AG09309 (cell line): Measurements from ENCODE around the gene PIGS.
A peak's percentile ranks its signal among the peaks of the same experiment; 100 is the strongest.
"Not testable (repeated sequence)": the region's sequence is repeated elsewhere in the genome, so short reads cannot be mapped to it uniquely, and the experiment has no call there.

Experiments used
- DNase-seq: peaks from one replicate; pipeline ENCODE4 v3.0.0-alpha.2; 2010; ENCODE audit warnings: low read depth
- H3K4me3 ChIP-seq: 2 replicates; pipeline ENCODE4 v1.5.1; 2011; ENCODE audit warnings: mild to moderate bottlenecking, low read depth, low read length, moderate library complexity; ENCODE audit not compliant: control insufficient read depth
- TF ChIP-seq, protein P1 (sequence below): IDR thresholded peaks from 2 replicates; pipeline ENCODE4 v1.5.1; 2011; ENCODE audit warnings: mild to moderate bottlenecking, low read depth, low read length, inconsistent platforms; ENCODE audit not compliant: insufficient read depth, control insufficient read depth; ENCODE audit errors: missing control alignments

PIGS gene

DNA sequence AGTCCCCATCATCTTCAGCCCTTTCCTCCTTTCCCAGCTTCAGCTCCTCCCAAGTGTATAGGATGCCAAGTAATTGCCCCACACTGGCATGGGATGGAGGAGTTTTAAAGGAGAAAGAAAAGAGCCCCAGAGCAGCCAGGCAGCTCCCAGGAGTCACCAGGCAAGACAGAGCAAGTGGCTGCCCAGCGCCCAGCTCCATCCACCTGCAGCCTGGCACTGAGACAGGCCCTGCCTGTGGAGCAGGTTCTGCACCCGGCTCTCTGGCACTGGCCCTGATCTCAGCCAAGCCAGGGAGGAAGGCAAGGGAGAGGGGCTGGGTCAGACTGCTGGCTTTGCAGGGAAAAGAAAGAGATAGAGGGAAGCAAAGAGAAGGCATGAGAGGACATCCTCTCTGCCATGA, 43.5 kb downstream of the PIGS start:
- H3K4me3 ChIP-seq: no peak overlapping the region
- no peak for DNase-seq
- TF ChIP-seq, protein P1, sequence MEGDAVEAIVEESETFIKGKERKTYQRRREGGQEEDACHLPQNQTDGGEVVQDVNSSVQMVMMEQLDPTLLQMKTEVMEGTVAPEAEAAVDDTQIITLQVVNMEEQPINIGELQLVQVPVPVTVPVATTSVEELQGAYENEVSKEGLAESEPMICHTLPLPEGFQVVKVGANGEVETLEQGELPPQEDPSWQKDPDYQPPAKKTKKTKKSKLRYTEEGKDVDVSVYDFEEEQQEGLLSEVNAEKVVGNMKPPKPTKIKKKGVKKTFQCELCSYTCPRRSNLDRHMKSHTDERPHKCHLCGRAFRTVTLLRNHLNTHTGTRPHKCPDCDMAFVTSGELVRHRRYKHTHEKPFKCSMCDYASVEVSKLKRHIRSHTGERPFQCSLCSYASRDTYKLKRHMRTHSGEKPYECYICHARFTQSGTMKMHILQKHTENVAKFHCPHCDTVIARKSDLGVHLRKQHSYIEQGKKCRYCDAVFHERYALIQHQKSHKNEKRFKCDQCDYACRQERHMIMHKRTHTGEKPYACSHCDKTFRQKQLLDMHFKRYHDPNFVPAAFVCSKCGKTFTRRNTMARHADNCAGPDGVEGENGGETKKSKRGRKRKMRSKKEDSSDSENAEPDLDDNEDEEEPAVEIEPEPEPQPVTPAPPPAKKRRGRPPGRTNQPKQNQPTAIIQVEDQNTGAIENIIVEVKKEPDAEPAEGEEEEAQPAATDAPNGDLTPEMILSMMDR: no peak

DNA sequence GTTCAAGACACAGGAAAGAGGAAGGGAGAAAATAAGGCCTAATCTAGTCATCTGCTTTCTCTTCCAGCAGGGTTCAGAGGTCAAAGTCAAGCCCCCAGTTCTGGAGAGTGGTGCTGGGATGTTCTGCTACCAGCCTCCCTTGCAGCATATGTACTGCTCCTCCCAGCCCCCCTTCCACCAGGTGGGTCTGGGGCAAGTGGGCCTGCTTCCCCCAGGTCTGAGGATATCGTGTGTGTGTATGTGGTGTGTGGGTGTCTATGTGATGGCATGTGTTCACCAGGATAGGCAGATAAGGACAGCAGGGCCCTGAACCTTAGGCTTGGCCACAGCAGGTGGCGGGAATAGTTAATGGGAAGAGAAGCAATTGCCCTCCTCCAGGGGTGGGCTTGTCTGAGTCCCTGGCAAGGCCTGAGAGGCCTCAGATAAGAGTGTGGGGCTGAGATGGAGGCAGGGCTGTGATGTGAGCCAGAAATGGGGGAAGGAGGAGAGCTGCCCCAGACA, 44.1 kb downstream of the PIGS start:
- no peak overlapping the region for H3K4me3 ChIP-seq
- TF ChIP-seq, protein P1: no peak
- no peak for DNase-seq

DNA sequence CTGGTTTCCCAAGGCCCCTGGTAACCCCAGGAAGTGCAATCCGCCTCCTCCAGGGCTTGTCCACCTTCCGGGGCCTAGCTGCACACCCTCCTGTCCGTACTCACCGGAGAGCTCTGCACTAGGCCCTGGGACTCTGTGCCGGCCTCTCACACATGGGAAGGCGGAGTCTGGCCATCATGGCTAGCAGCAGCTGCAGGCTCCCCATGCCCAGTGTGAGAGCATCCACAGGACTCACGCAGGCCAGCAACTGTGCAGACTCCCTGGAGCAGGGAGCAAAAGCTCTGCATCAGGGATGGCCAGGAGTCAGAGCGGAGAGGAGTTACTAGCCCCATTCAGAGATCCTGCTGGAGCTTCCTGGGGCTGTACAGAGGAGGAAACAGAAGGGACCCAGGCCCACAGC, 44.9 kb downstream of the PIGS start:
- DNase-seq: no peak
- no peak overlapping the region for H3K4me3 ChIP-seq
- TF ChIP-seq, protein P1: no peak

DNA sequence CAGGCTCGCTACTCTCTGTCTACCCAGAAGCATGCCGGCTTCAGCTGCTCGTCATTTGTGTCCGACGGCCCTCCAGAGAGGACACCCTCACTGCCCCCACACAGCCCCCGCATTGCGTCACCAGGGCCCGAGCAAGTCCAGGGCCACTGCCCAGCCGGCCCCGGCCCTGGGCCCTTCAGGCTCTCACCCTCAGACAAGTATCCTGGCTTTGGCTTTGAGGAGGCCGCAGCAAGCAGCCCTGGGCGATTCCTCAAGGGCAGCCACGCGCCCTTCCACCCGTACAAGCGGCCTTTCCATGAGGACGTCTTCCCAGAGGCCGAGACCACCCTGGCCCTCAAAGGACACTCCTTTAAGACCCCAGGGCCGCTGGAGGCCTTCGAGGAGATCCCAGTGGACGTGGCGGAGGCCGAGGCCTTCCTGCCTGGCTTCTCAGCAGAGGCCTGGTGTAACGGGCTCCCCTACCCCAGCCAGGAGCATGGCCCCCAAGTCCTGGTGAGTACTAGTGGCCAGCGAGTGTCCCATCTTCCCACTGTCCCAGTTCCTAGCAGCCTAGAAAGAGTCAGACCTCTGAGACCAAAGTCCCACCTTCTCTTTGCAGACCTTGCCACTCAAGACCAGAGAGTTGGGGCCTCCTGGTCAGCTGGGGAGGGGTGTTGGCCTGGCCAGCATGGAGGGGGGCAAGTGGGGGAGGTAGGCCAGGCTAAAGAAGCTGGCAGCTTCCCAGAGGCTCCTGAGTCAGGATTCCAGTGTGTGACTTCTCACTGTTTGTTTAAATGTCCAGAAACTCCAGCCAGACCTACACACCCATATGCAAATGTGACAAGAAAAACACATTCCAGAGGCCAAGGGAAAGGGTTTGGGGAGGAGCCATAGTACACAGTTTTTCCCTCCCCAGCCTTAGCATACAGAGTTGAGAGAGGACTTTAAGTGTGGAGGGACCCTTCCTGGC, 46.6 kb downstream of the PIGS start:
- no peak overlapping the region for H3K4me3 ChIP-seq
- peak; percentile 13 for DNase-seq
- TF ChIP-seq, protein P1: no peak

DNA sequence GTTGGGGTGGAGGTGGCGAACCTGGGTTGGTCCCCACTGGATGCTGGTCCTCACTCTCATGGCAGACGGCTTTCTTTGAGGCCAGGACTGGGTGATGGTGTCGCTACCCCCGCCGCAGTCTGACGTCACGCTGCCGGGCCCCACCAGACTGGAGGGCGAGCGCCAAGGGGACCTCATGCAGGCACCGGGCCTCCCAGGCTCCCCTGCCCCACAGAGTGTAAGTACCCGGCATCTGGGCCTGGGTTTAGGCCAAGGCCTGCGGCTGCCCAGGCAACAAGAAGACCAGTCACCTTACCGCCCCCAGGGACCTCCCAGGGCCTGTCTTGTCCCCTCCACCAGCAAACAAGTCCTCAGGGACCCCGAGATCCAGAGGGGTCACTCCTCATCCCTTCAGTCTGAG, 47.4 kb downstream of the PIGS start:
- no peak overlapping the region for H3K4me3 ChIP-seq
- no peak for DNase-seq
- TF ChIP-seq, protein P1: no peak

DNA sequence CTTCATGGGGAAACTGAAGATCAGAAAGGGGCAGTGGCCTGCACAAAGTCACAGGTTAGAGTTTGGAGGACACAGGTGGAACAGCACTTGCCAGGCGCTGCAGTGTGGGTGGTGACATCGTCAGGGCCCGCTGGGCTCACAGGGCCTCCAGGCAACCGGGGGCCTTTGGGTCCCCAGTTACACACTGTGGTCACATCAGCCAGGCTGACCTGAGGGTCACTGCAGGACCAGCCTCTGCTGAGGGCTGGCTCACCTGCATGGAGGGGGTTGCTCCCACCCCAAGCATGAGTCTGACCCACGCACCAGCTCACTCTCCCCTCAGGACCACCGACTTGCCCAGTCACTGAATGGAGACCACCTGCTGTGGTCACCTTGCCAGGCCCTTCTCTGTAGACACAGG, 48.1 kb downstream of the PIGS start:
- no peak for DNase-seq
- no peak overlapping the region for H3K4me3 ChIP-seq
- TF ChIP-seq, protein P1: no peak

DNA sequence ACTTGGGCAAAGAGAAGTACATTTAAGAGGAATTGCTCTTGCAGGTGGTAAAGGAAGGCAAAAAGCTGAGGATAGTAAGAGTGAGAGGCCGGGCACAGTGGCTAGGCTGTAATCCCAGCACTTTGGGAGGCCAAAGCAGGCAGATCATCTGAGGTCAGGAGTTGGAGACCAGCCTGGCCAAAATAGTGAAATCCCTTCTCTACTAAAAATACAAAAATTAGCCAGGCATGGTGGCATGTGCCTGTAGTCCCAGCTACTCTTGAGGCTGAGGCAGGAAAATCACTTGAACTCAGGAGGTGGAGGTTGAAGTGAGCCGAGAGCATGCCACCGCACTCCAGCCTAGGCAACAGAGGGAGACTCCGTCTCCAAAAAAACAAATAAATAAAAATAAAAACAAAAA, 49.0 kb downstream of the PIGS start:
- DNase-seq, H3K4me3 ChIP-seq: not testable (repeated sequence)
